Activated CD8-positive, alpha-beta memory T cell treated with anti-CD3 and anti-CD28 coated beads, Interleukin-2, amount 50 U/mL, for 24 hours (primary cell): Measurements from ENCODE around the gene TM4SF1.
"Not testable (repeated sequence)": the region's sequence is repeated elsewhere in the genome, so short reads cannot be mapped to it uniquely, and the experiment has no call there.

Experiments used
- DNase-seq: peaks from one replicate; pipeline ENCODE4 v3.0.0-alpha.2; 2020; ENCODE audit errors: extremely low read depth

TM4SF1 gene

GRCh38 chr3:149395107-149396089 lies 17.9 kb upstream of the TM4SF1 start:
- no peak for DNase-seq

GRCh38 chr3:149393345-149394160 lies 16.1 kb upstream of the TM4SF1 start:
- DNase-seq = no peak

GRCh38 chr3:149391960-149392359 lies 14.5 kb upstream of the TM4SF1 start:
- no peak for DNase-seq

- DNase-seq = no peak
Observed at GRCh38 chr3:149390772-149391212, 13.3 kb upstream of the TM4SF1 start.

- no peak for DNase-seq
Observed at GRCh38 chr3:149390294-149390693, 12.8 kb upstream of the TM4SF1 start.

GRCh38 chr3:149388531-149389417 lies 11.3 kb upstream of the TM4SF1 start:
- DNase-seq = no peak

GRCh38 chr3:149388001-149388440 lies 10.6 kb upstream of the TM4SF1 start:
- DNase-seq = no peak

- no peak for DNase-seq
Observed at GRCh38 chr3:149386299-149386606, 8.8 kb upstream of the TM4SF1 start.

- DNase-seq = no peak
Observed at GRCh38 chr3:149385617-149386298, 8.3 kb upstream of the TM4SF1 start.

GRCh38 chr3:149384911-149385321 lies 7.5 kb upstream of the TM4SF1 start:
- no peak for DNase-seq

- no peak for DNase-seq
Observed at GRCh38 chr3:149384167-149384566, 6.7 kb upstream of the TM4SF1 start.

- no peak for DNase-seq
Observed at GRCh38 chr3:149383703-149384102, 6.3 kb upstream of the TM4SF1 start.

GRCh38 chr3:149382518-149382917 lies 5.1 kb upstream of the TM4SF1 start:
- DNase-seq = no peak

- no peak for DNase-seq
Observed at GRCh38 chr3:149382101-149382467, 4.6 kb upstream of the TM4SF1 start.

- no peak for DNase-seq
Observed at GRCh38 chr3:149381173-149382100, 4.0 kb upstream of the TM4SF1 start.

GRCh38 chr3:149380220-149380619 lies 2.8 kb upstream of the TM4SF1 start:
- not testable (repeated sequence) for DNase-seq

- DNase-seq = no peak
Observed at GRCh38 chr3:149378478-149379309, 1.2 kb upstream of the TM4SF1 start.

GRCh38 chr3:149376718-149377407 lies 586 bp downstream of the TM4SF1 start:
- no peak for DNase-seq
